ENCODE data around the gene COL27A1.

Gene COL27A1

GRCh38 chr9:114155263-114155994, at the start of gene COL27A1:
Gene COL27A1 (plus strand): TSS chr9:114155537. CDS start chr9:114155951, 414 bp downstream.
- in situ Hi-C loops (cut with MboI; ENCODE audit: low sequenced_read_pairs) = no loop called here

- in situ Hi-C loops (cut with MboI; ENCODE audit: low sequenced_read_pairs) = no loop called here
These were observed 47.9 kb upstream of the COL27A1 start for GRCh38 chr9:114107286-114108001.

GRCh38 chr9:114108016-114108833, 47.1 kb upstream of the COL27A1 start:
- in situ Hi-C loops (cut with MboI; ENCODE audit: low sequenced_read_pairs) = no loop called here

GRCh38 chr9:114109124-114109523, 46.2 kb upstream of the COL27A1 start:
- in situ Hi-C loops (cut with MboI; ENCODE audit: low sequenced_read_pairs) = no loop called here

GRCh38 chr9:114110180-114110579, 45.2 kb upstream of the COL27A1 start:
- in situ Hi-C loops (cut with MboI; ENCODE audit: low sequenced_read_pairs) = no loop called here

- in situ Hi-C loops (cut with MboI; ENCODE audit: low sequenced_read_pairs) = no loop called here
These were observed 43.0 kb upstream of the COL27A1 start for GRCh38 chr9:114112325-114112724.

DNA sequence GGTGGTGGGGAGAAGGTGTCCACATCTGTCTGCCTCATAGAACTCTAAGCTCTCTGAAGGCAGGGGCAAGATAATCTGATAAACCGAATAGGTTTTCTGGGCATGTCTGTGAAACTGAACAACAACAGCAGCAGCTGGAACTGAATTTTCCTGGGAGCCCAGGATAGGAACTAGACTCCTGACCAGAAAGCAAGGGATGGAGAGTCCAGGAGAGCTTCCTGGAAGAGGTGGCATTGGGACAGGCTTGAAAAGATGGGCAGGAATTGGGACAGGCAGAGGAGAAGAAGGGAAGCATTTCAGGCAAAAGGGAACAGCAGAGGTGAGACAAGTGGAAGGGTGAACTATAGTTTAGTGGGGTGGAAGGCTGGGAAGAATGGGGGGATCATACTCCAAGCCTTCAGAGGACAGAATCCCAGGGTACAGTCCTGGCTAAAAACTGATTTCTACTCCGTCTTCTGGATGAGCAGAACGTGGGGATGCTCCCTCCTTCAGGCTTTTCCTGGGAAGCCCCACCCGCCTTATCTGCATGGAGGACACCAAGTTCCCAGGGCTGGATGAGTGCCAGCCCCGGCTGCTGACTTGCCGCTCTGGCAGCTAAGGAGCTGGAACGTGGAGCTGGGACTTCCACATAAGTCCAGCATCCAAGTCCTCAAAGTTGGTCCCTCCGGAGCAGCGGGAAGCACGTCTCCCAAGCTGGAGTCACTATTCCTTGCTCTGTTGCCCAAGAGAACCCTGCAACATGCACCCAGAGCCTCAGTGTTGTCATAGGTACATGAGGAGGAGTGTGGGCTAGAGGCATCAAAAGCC, 42.4 kb upstream of the COL27A1 start:
- in situ Hi-C loops (cut with MboI; ENCODE audit: low sequenced_read_pairs) = no loop called here

DNA sequence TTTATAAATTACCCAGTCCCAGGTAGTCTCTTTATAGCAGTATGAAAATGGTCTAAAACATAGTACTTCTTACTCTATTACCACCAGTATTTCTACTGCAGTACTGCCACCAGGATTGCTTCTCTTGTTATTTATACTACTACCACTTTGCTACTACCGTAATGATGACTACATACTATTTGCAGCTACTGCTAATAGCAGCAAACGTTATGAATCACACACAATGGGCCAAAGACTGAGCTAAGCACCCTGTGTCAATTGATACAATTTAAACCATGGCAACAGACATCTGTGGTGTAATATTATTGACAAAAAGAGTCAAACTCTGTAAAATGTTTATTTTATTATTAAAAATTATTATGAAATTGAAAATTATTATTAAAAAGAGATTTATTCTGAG, 41.0 kb upstream of the COL27A1 start:
- in situ Hi-C loops (cut with MboI; ENCODE audit: low sequenced_read_pairs) = no loop called here

- in situ Hi-C loops (cut with MboI; ENCODE audit: low sequenced_read_pairs) = no loop called here
These were observed 39.6 kb upstream of the COL27A1 start for GRCh38 chr9:114115654-114116125.

DNA sequence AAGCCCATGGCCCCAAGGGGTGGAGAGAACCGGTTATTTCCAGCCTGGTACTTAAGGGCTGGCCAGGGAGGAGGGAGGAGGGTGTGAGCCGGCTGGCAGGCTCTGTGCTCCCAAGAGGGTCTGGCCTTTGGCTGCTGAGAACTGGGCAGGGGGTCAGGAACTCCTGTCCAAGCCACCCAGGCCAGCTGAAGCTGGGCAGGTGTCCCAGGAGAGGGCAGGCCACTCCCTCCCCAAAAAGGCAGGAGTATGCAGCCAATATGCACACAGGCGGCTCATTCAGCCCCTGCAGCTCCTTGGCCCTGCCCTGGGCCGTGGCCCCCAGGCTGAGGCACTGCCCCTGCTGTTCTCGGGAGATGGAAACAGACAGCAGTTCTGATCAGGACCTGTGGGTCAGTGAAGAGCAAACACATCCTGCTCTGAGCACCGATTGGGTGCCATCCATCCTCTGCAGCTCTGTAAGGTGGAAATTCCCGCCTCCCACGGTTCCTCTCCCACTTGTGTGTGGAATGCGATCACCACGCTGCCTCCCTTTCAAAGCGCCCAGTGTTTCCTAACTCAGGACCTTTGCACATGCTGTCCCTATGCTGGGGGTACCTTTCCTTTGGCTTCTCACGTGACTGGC, 39.1 kb upstream of the COL27A1 start:
- in situ Hi-C loops (cut with MboI; ENCODE audit: low sequenced_read_pairs) = no loop called here

- in situ Hi-C loops (cut with MboI; ENCODE audit: low sequenced_read_pairs) = no loop called here
These were observed 37.7 kb upstream of the COL27A1 start for GRCh38 chr9:114117614-114117995.

GRCh38 chr9:114117996-114118830, 37.1 kb upstream of the COL27A1 start:
- in situ Hi-C loops (cut with MboI; ENCODE audit: low sequenced_read_pairs) = no loop called here

GRCh38 chr9:114119242-114120191, 35.8 kb upstream of the COL27A1 start:
- in situ Hi-C loops (cut with MboI; ENCODE audit: low sequenced_read_pairs) = no loop called here

- in situ Hi-C loops (cut with MboI; ENCODE audit: low sequenced_read_pairs) = no loop called here
These were observed 34.9 kb upstream of the COL27A1 start for GRCh38 chr9:114120192-114121014.

GRCh38 chr9:114121227-114122135, 33.9 kb upstream of the COL27A1 start:
- in situ Hi-C loops (cut with MboI; ENCODE audit: low sequenced_read_pairs) = no loop called here

Measured in hTERT RPE-1 (cell line).